Stimulated activated CD4-positive, alpha-beta T cell treated with anti-CD3 and anti-CD28 coated beads, Interleukin-15, amount 100 ng/mL, for 24 hours (primary cell): ENCODE measurements around the gene UGT1A9.

Experiments
- DNase-seq: peaks from one replicate; pipeline ENCODE4 v3.0.0-alpha.2; 2020

Gene UGT1A9

DNA sequence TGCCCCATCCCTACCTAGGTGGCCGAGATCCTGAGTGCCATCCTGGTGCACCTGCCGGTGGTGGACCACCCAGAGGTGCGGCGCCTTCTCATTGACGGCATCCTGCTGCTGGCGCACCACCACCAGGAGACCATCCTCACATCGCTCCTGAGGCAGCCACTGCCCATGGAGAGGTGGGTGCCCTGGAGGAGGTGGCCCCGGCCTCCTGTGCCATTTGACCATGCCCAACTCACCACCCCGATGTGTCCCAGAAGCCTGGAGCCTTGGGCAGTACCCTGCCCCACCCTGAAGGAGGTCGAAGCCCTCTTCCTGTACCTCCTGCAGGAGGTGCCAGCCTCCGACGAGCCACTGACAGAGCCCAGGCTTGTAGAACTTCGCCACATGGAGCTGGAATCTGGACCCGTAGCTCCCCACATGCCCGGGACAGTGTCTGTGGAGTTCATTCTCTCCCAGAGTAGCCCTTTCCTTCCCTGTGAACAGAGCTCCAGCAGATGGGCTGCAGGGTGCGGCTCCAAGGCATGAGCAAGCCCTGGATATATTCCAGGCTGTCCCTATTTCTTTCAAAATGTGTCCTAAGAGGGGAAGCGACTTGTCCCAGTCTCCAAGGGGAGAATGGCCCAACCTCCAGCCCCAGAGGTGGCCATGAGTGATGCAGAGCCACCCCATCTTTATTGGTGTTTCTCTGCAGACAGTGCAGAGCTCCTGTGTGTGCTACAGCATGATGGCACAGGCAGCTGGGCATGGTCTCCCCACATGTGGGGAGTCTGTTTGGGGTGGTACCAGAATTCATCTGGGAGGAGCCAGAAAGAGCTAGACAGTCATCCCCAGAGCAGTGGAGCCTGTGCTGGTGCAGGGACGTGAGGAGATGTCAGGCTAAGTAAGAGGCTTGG, 148.4 kb downstream of the UGT1A9 start:
- no peak for DNase-seq

DNA sequence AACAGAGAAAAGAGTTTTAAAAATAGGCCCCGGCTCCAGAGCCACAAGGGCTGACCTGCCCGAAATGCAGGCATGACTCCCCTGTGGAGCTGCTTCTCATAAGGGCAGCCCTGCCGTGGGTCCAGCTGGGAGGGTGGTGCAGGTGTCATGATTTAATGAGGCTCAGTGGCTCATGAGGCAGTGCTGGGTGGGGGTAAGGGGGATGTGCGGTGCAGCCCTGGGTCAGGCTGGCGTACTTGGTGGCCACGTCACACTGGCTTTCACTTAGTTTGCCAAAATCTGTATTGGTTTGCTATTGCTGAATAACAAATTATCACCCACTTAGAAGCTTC, 149.0 kb downstream of the UGT1A9 start:
- DNase-seq = no peak

DNA sequence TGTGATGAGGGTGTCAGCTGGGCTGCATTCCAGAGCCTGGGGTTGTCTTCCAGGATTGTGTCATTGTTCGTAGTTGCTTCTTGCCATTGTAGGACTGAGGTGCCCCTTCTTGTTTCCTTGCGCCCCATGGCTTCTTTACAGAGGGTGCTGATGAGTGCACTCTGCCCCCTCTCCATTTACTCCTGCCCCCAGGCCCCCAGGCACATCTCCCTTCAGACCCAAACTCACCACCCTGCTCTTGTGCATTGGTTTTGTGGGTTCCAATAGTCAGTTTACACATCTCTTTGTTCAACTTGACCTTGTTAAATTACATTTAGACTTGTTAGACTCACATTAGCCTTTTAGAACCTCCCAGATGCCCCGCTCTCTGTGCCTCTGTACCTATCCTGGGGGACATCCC, 149.5 kb downstream of the UGT1A9 start:
- DNase-seq = no peak

- DNase-seq = no peak
These were observed 150.0 kb downstream of the UGT1A9 start for GRCh38 chr2:233821709-233822100.

DNA sequence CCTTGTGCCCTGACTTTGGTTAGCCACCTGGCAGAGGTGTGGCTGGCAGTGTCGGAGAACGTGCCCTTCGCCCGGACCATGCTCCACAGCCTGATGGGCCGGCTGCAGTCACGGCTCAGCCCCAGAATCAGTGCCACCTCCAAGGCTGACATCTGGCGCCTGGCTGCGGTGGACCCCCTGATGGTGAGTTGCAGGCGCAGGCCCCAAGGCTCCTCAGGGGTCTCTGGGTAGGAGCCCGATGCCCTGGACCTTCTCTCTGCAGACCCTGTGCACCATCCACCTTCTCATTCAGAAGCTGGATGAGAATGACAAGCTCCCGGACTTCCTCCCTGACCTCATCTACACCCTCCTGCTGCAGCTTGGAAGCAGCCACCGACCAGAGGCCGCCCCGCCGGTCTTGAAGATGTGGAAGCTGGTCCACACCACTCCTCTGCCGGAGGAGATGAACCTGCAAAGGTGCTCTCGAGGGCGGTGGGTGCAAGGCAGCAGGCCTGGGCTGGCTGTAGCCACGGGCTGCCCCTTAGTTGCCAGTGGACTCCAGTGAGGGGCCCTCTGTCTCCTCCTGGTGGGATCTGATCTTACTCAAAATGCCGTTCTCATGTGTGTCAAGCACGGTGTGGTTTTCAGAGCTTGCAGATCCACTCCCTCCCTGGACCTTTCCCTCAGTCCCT, 150.5 kb downstream of the UGT1A9 start:
- DNase-seq = no peak
